ENCODE data around the gene ITGA1.

DNA sequence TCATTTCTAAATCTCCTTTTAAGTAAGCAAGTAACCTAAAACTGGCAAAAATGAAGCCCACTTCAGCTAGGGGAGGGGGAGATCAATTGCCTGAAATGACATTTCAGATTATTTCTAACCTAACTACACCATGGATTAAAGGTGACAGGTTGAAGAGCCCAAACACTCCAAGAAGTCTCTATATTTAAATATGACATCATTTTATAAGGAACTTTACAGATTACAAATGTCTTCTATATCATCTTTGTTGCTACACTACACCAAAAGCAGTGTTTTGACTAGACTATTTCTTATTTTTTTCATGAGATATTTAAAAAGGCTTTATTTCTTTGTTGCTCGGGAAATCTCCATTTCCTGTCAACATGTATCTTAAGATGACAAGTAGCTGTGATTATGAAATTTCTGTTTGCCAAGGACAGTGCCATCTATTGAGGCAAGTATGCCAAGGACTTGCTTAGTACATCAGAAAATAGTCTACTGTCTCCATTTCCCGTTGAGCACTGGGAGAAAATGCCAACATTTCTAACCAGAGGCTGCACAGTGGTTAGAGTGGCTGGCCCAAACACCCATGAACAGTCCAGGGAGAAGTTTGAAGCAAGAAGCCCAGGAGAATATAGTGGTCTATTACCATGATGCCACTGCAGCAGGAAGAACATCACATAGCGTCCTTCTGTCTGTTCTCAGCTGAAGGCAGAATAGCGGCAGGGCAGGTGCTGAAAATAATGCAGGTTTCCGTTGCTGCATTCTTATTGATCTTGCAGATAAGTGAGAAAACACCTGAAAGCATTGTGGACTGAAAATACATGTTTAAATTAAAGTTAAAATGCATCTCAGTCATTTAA lies 108.1 kb downstream of the ITGA1 start:
- TF ChIP-seq, protein P1, sequence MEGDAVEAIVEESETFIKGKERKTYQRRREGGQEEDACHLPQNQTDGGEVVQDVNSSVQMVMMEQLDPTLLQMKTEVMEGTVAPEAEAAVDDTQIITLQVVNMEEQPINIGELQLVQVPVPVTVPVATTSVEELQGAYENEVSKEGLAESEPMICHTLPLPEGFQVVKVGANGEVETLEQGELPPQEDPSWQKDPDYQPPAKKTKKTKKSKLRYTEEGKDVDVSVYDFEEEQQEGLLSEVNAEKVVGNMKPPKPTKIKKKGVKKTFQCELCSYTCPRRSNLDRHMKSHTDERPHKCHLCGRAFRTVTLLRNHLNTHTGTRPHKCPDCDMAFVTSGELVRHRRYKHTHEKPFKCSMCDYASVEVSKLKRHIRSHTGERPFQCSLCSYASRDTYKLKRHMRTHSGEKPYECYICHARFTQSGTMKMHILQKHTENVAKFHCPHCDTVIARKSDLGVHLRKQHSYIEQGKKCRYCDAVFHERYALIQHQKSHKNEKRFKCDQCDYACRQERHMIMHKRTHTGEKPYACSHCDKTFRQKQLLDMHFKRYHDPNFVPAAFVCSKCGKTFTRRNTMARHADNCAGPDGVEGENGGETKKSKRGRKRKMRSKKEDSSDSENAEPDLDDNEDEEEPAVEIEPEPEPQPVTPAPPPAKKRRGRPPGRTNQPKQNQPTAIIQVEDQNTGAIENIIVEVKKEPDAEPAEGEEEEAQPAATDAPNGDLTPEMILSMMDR (conservative IDR thresholded peaks at IDR 0.05; ENCODE audit: low read length): no peak
- TF ChIP-seq EZH2phosphoT487 (IDR thresholded peaks at IDR 0.05; ENCODE audit: borderline replicate concordance, low read depth, low read length): no peak

All from OCI-LY7 (cell line).